Skeletal muscle cell (primary cell): Measurements from ENCODE around the gene IGF1R.

Experiments
- DNase-seq: peaks from one replicate; pipeline ENCODE4 v3.0.0-alpha.2; 2010; ENCODE audit warnings: low read depth
- H3K4me3 ChIP-seq: 2 replicates; pipeline ENCODE4 v1.5.1; 2011; ENCODE audit warnings: low read depth, mild to moderate bottlenecking, control low read depth, low read length, moderate library complexity

The IGF1R gene

GRCh38 chr15:98907927-98908471 is 259.7 kb downstream of the IGF1R start:
- H3K4me3 ChIP-seq, result no peak overlapping the region
- no peak for DNase-seq

GRCh38 chr15:98909968-98910885 is 261.9 kb downstream of the IGF1R start:
- no peak overlapping the region for H3K4me3 ChIP-seq
- no peak for DNase-seq

GRCh38 chr15:98914626-98915025 is 266.3 kb downstream of the IGF1R start:
- DNase-seq, result peak; percentile 72
- H3K4me3 ChIP-seq, result no peak overlapping the region

GRCh38 chr15:98916826-98917225 is 268.5 kb downstream of the IGF1R start:
- no peak overlapping the region for H3K4me3 ChIP-seq
- DNase-seq, result no peak

GRCh38 chr15:98917417-98917816 is 269.1 kb downstream of the IGF1R start:
- H3K4me3 ChIP-seq, result no peak overlapping the region
- no peak for DNase-seq

- no peak for DNase-seq
- H3K4me3 ChIP-seq, result no peak overlapping the region
Measured at GRCh38 chr15:98920091-98920880, 271.9 kb downstream of the IGF1R start.

- no peak for DNase-seq
- H3K4me3 ChIP-seq, result no peak overlapping the region
Measured at GRCh38 chr15:98923171-98923570, 274.8 kb downstream of the IGF1R start.

- no peak overlapping the region for H3K4me3 ChIP-seq
- no peak for DNase-seq
Measured at GRCh38 chr15:98923579-98923978, 275.2 kb downstream of the IGF1R start.

- H3K4me3 ChIP-seq, result no peak overlapping the region
- no peak for DNase-seq
Measured at GRCh38 chr15:98924401-98925049, 276.2 kb downstream of the IGF1R start.

- DNase-seq, result no peak
- H3K4me3 ChIP-seq, result no peak overlapping the region
Measured at GRCh38 chr15:98926236-98926635, 277.9 kb downstream of the IGF1R start.

GRCh38 chr15:98927022-98927421 is 278.7 kb downstream of the IGF1R start:
- H3K4me3 ChIP-seq, result no peak overlapping the region
- DNase-seq, result no peak

GRCh38 chr15:98927996-98928395 is 279.7 kb downstream of the IGF1R start:
- no peak for DNase-seq
- H3K4me3 ChIP-seq, result no peak overlapping the region

GRCh38 chr15:98930576-98930975 is 282.2 kb downstream of the IGF1R start:
- no peak overlapping the region for H3K4me3 ChIP-seq
- no peak for DNase-seq

- H3K4me3 ChIP-seq, result no peak overlapping the region
- DNase-seq, result no peak
Measured at GRCh38 chr15:98931004-98931403, 282.7 kb downstream of the IGF1R start.

- no peak for DNase-seq
- no peak overlapping the region for H3K4me3 ChIP-seq
Measured at GRCh38 chr15:98933406-98933805, 285.1 kb downstream of the IGF1R start.

GRCh38 chr15:98935736-98936135 is 287.4 kb downstream of the IGF1R start:
- H3K4me3 ChIP-seq, result no peak overlapping the region
- DNase-seq, result no peak

GRCh38 chr15:98937413-98938104 is 289.2 kb downstream of the IGF1R start:
- DNase-seq, result no peak
- no peak overlapping the region for H3K4me3 ChIP-seq

GRCh38 chr15:98938105-98938417 is 289.7 kb downstream of the IGF1R start:
- DNase-seq, result no peak
- no peak overlapping the region for H3K4me3 ChIP-seq

- H3K4me3 ChIP-seq, result no peak overlapping the region
- no peak for DNase-seq
Measured at GRCh38 chr15:98938799-98939198, 290.5 kb downstream of the IGF1R start.
